Esophagus (tissue), 2 donors: Measurements from ENCODE around the gene TAGLN. TPM values are rescaled to one million over a fixed set of nuclear protein-coding genes. Genes with fewer than 3 reads are reported as not detected.

Source experiments
- polyA plus RNA-seq, 2 donors: library from polyadenylated mRNA; stranded (reverse); fragments of 200-250 nt; gene quantifications; one replicate each; pipeline ENCODE4 v1.2.3, GENCODE V29; 2013
- donor health status: healthy with polysubstance abuse.
- donor health status: Bipolar disorder and iron deficiency.

The TAGLN gene
- polyA plus RNA-seq, 2 donors: 469 to 1,217 TPM

Other genes starting within 250 kb of the TAGLN start
- 1 to 10 TPM; 6.4 to 7.0 TPM for gene SIK3, start 100.9 kb upstream of the TAGLN start, polyA plus RNA-seq
- gene PAFAH1B2, start 55.1 kb upstream of the TAGLN start, polyA plus RNA-seq: 10 to 100 TPM; 13.9 to 14.0 TPM
- 10 to 100 TPM in 1 of 2 donors, 1 to 10 TPM in 1; 8.3 to 11.3 TPM for gene SIDT2, start 20.6 kb upstream of the TAGLN start, polyA plus RNA-seq
- gene PCSK7, start 32.7 kb downstream of the TAGLN start, polyA plus RNA-seq: 10 to 100 TPM; 22.8 to 37.3 TPM
- gene RNF214, start 33.3 kb downstream of the TAGLN start, polyA plus RNA-seq: 1 to 10 TPM; 5.9 to 6.6 TPM
- 1 to 10 TPM; 2.3 to 5.9 TPM for gene BACE1-AS, start 92.0 kb downstream of the TAGLN start, polyA plus RNA-seq
- gene BACE1, start 116.9 kb downstream of the TAGLN start, polyA plus RNA-seq: 1 to 10 TPM; 4.9 to 6.9 TPM
- 10 to 100 TPM in 1 of 2 donors, 1 to 10 TPM in 1; 8.0 to 19.8 TPM for gene CEP164, start 128.5 kb downstream of the TAGLN start, polyA plus RNA-seq